OCI-M2 (cell line): ENCODE results near the gene CCIN.

ENCODE experiments used
- DNase-seq: peaks from one replicate; lab custom pipeline; 2025; ENCODE audit not compliant: unreplicated experiment; lab: John Stamatoyannopoulos, UW

Gene CCIN

GRCh38 chr9:36140086-36141084 is 28.8 kb upstream of the CCIN start:
- DNase-seq: no peak

- no peak for DNase-seq
Observed at GRCh38 chr9:36141288-36141687, 27.9 kb upstream of the CCIN start.

- DNase-seq: no peak
Observed at GRCh38 chr9:36141761-36142160, 27.4 kb upstream of the CCIN start.

GRCh38 chr9:36142510-36143244 is 26.5 kb upstream of the CCIN start:
- no peak for DNase-seq

GRCh38 chr9:36143245-36143641 is 25.9 kb upstream of the CCIN start:
- no peak for DNase-seq

- DNase-seq: no peak
Observed at GRCh38 chr9:36144309-36145232, 24.6 kb upstream of the CCIN start.

GRCh38 chr9:36145970-36146369 is 23.2 kb upstream of the CCIN start:
- DNase-seq: no peak

GRCh38 chr9:36146651-36147050 is 22.5 kb upstream of the CCIN start:
- DNase-seq: no peak

- DNase-seq: no peak
Observed at GRCh38 chr9:36147441-36148175, 21.6 kb upstream of the CCIN start.

- no peak for DNase-seq
Observed at GRCh38 chr9:36148311-36149051, 20.7 kb upstream of the CCIN start.

- DNase-seq: no peak
Observed at GRCh38 chr9:36149197-36149596, 20.0 kb upstream of the CCIN start.

GRCh38 chr9:36150574-36151315 is 18.4 kb upstream of the CCIN start:
- DNase-seq: no peak

GRCh38 chr9:36151316-36152210 is 17.6 kb upstream of the CCIN start:
- no peak for DNase-seq

GRCh38 chr9:36152741-36153438 is 16.3 kb upstream of the CCIN start:
- DNase-seq: no peak

GRCh38 chr9:36153746-36154145 is 15.4 kb upstream of the CCIN start:
- DNase-seq: no peak

GRCh38 chr9:36154331-36154952 is 14.7 kb upstream of the CCIN start:
- DNase-seq: no peak

- DNase-seq: no peak
Observed at GRCh38 chr9:36156116-36156515, 13.1 kb upstream of the CCIN start.
